MM.1S (cell line): ENCODE data around the gene PSTPIP2.

Experiments
- DNase-seq: peaks from one replicate; pipeline ENCODE4 v3.0.0-alpha.2; 2015
- H2AFZ ChIP-seq: fragments of 300-600 bp; sonication (generic); 2 replicates; pipeline ENCODE4 v1.6.0; 2016; ENCODE audit warnings: antibody characterized with exemption, low read length
- H3F3A ChIP-seq: fragments of 300-600 bp; sonication (generic); 2 replicates; pipeline ENCODE4 v1.6.1; 2016; ENCODE audit warnings: mild to moderate bottlenecking, antibody characterized with exemption, low read length, moderate library complexity, mixed read lengths; ENCODE audit not compliant: insufficient read depth
- H3K27ac ChIP-seq: fragments of 300-600 bp; sonication (generic); 2 replicates; pipeline ENCODE4 v1.5.1; 2016; ENCODE audit warnings: mild to moderate bottlenecking, low read length
- H3K27me3 ChIP-seq: fragments of 300-600 bp; sonication (generic); replicated peaks from 2 replicates; pipeline ENCODE4 v1.6.0; 2016; ENCODE audit warnings: low read length; ENCODE audit not compliant: insufficient read depth
- H3K36me3 ChIP-seq: fragments of 300-600 bp; sonication (generic); replicated peaks from 2 replicates; pipeline ENCODE4 v1.6.1; 2016; ENCODE audit warnings: mild to moderate bottlenecking, low read length, mixed read lengths; ENCODE audit not compliant: insufficient read depth
- H3K4me1 ChIP-seq: fragments of 300-600 bp; sonication (generic); 2 replicates; pipeline ENCODE4 v1.6.1; 2016; ENCODE audit warnings: low read length, mixed read lengths
- H3K4me2 ChIP-seq: fragments of 300-600 bp; sonication (generic); 2 replicates; pipeline ENCODE4 v1.6.0; 2016; ENCODE audit warnings: low read depth, low read length
- H3K4me3 ChIP-seq: fragments of 300-600 bp; sonication (generic); 2 replicates; pipeline ENCODE4 v1.5.1; 2016; ENCODE audit warnings: low read length, mixed read lengths
- H3K79me2 ChIP-seq: fragments of 300-600 bp; sonication (generic); 2 replicates; pipeline ENCODE4 v1.6.1; 2016; ENCODE audit warnings: mixed run types, low read length, mixed read lengths
- H3K9ac ChIP-seq: fragments of 300-600 bp; sonication (generic); 2 replicates; pipeline ENCODE4 v1.6.1; 2016; ENCODE audit warnings: low read length, mixed read lengths
- H3K9me2 ChIP-seq: fragments of 300-600 bp; sonication (generic); replicated peaks from 2 replicates; pipeline ENCODE4 v1.6.1; 2016; ENCODE audit warnings: mild to moderate bottlenecking, low read length, mixed read lengths; ENCODE audit not compliant: insufficient read depth
- H3K9me3 ChIP-seq: fragments of 300-600 bp; sonication (generic); replicated peaks from 2 replicates; pipeline ENCODE4 v1.6.1; 2016; ENCODE audit warnings: mild to moderate bottlenecking, low read length, mixed read lengths; ENCODE audit not compliant: insufficient read depth
- H4K20me1 ChIP-seq: fragments of 300-600 bp; sonication (generic); 2 replicates; pipeline ENCODE4 v1.6.1; 2016; ENCODE audit warnings: mild to moderate bottlenecking, low read length, moderate library complexity, mixed read lengths; ENCODE audit not compliant: insufficient read depth
- CTCF ChIP-seq: fragments of 300-600 bp; sonication (generic); IDR thresholded peaks from 2 replicates; pipeline ENCODE4 v1.5.1; 2016; ENCODE audit warnings: antibody characterized with exemption, low read length, mixed read lengths
- EZH2 ChIP-seq: fragments of 300-600 bp; sonication (generic); optimal IDR thresholded peaks from 2 replicates; pipeline ENCODE3; 2017; ENCODE audit warnings: low read depth, mild to moderate bottlenecking, antibody characterized with exemption, low read length, mixed read lengths
- EZH2phosphoT487 ChIP-seq: fragments of 300-600 bp; sonication (generic); IDR thresholded peaks from 2 replicates; pipeline ENCODE4 v1.6.1; 2018; ENCODE audit warnings: antibody characterized with exemption, low read length

Gene PSTPIP2

GRCh38 chr18:46046126-46046525 is 25.9 kb downstream of the PSTPIP2 start:
- no peak for TF ChIP-seq EZH2
- TF ChIP-seq EZH2phosphoT487, result no peak
- no peak for TF ChIP-seq CTCF
- DNase-seq, result no peak
- H3F3A ChIP-seq, result no peaks in the 10 kb centered on the region
- H3K79me2 ChIP-seq, result no peaks in the 10 kb centered on the region
- H3K9ac ChIP-seq, result no peak overlapping the region
- H3K36me3 ChIP-seq, result no peaks in the 10 kb centered on the region
- peaks cover 9% of the 10 kb centered on the region for H3K4me1 ChIP-seq
- H3K27me3 ChIP-seq, result no peaks in the 10 kb centered on the region
- no peaks in the 10 kb centered on the region for H4K20me1 ChIP-seq
- no peaks in the 10 kb centered on the region for H3K9me2 ChIP-seq
- H3K27ac ChIP-seq, result no peak overlapping the region
- H3K4me3 ChIP-seq, result no peak overlapping the region
- no peak overlapping the region for H2AFZ ChIP-seq
- no peak overlapping the region for H3K4me2 ChIP-seq
- H3K9me3 ChIP-seq, result no peaks in the 10 kb centered on the region

GRCh38 chr18:46042571-46043123 is 29.4 kb downstream of the PSTPIP2 start:
- TF ChIP-seq EZH2 (no peak), EZH2phosphoT487 (no peak), CTCF (no peak)
- H3K36me3 ChIP-seq, result no peaks in the 10 kb centered on the region

GRCh38 chr18:46040747-46041104 is 31.3 kb downstream of the PSTPIP2 start:
- Histone ChIP-seq H2AFZ (no peak overlapping the region), H4K20me1 (no peaks in the 10 kb centered on the region)

More at GRCh38 chr18:46042571-46043123, 29.4 kb downstream of the PSTPIP2 start:
- H3K4me1 ChIP-seq, result peaks cover 7% of the 10 kb centered on the region
- no peak overlapping the region for H3K4me3 ChIP-seq
- no peaks in the 10 kb centered on the region for H3K79me2 ChIP-seq
- H3K27ac ChIP-seq, result no peak overlapping the region
- DNase-seq, result no peak
- H3K27me3 ChIP-seq, result no peaks in the 10 kb centered on the region
- H3K4me2 ChIP-seq, result no peak overlapping the region
- no peaks in the 10 kb centered on the region for H3K9me3 ChIP-seq
- H3F3A ChIP-seq, result no peaks in the 10 kb centered on the region
- no peaks in the 10 kb centered on the region for H4K20me1 ChIP-seq
- no peaks in the 10 kb centered on the region for H3K9me2 ChIP-seq
- no peak overlapping the region for H3K9ac ChIP-seq
- no peak overlapping the region for H2AFZ ChIP-seq

More at GRCh38 chr18:46040747-46041104, 31.3 kb downstream of the PSTPIP2 start:
- H3F3A ChIP-seq, result no peaks in the 10 kb centered on the region
- TF ChIP-seq CTCF (no peak), EZH2 (no peak), EZH2phosphoT487 (no peak)
- no peaks in the 10 kb centered on the region for H3K79me2 ChIP-seq
- H3K9me2 ChIP-seq, result no peaks in the 10 kb centered on the region
- H3K4me2 ChIP-seq, result no peak overlapping the region
- no peak for DNase-seq
- H3K36me3 ChIP-seq, result no peaks in the 10 kb centered on the region
- H3K9me3 ChIP-seq, result no peaks in the 10 kb centered on the region
- peaks cover 7% of the 10 kb centered on the region for H3K4me1 ChIP-seq
- no peaks in the 10 kb centered on the region for H3K27me3 ChIP-seq
- H3K9ac ChIP-seq, result no peak overlapping the region
- H3K4me3 ChIP-seq, result no peak overlapping the region
- H3K27ac ChIP-seq, result no peak overlapping the region
